CD14-positive monocyte (primary cell): ENCODE data around the gene MAML3. TPM values are rescaled to one million over a fixed set of nuclear protein-coding genes. Genes with fewer than 3 reads are reported as not detected.

Experiments
- DNase-seq, 3 donors: peaks; one replicate each; pipeline ENCODE4 v3.0.0-alpha.2; 2011 to 2022
- H2AFZ ChIP-seq: 2 replicates; pipeline ENCODE4 v1.6.0; 2012; ENCODE audit warnings: mild to moderate bottlenecking, low read depth, low read length, inconsistent platforms; ENCODE audit not compliant: insufficient read depth, poor library complexity, severe bottlenecking
- H3K27ac ChIP-seq, 2 donors: 1 replicate in 1 of 2; 2 replicates in 1 of 2; pipeline ENCODE4 v1.5.1; 2012 to 2013; ENCODE audit warnings: low read length in 2 of 2, control low read depth in 1 of 2, inconsistent platforms in 1 of 2, low read depth in 1 of 2, mild to moderate bottlenecking in 1 of 2
- H3K27me3 ChIP-seq, 2 donors: one replicate each; pipeline versions ENCODE4 v1.6.0 to v1.6.1; 2011 to 2013; ENCODE audit warnings: low read length in 2 of 2; ENCODE audit not compliant: control insufficient read depth in 2 of 2, insufficient read depth in 2 of 2
- H3K36me3 ChIP-seq, 2 donors: replicated peaks in 1 of 2; 1 replicate in 1 of 2; 2 replicates in 1 of 2; pipeline versions ENCODE4 v1.5.1 to v1.6.1; 2012 to 2013; ENCODE audit warnings: low read length in 2 of 2, control low read depth in 1 of 2, inconsistent platforms in 1 of 2, mild to moderate bottlenecking in 1 of 2; ENCODE audit not compliant: insufficient read depth in 2 of 2, control insufficient read depth in 1 of 2
- H3K4me1 ChIP-seq, 2 donors: 1 replicate in 1 of 2; 2 replicates in 1 of 2; pipeline versions ENCODE4 v1.5.1 to v1.6.1; 2012 to 2013; ENCODE audit warnings: low read length in 2 of 2, control low read depth in 1 of 2, inconsistent platforms in 1 of 2, mild to moderate bottlenecking in 1 of 2, moderate library complexity in 1 of 2; ENCODE audit not compliant: insufficient read depth in 2 of 2, control insufficient read depth in 1 of 2
- H3K4me2 ChIP-seq: replicated peaks from 2 replicates; pipeline ENCODE3; 2012; ENCODE audit warnings: low read length, moderate library complexity, mild to moderate bottlenecking; ENCODE audit not compliant: poor library complexity, severe bottlenecking; ENCODE audit errors: extremely low read depth
- H3K4me3 ChIP-seq, 3 experiments: fragments of 200-600 bp in 1 of 3; sonication (generic) in 1 of 3; replicated peaks in 1 of 3; 1 replicate in 2 of 3; 2 replicates in 1 of 3; pipeline ENCODE4 v1.5.1; 2011 to 2013; ENCODE audit warnings: low read length in 3 of 3, mild to moderate bottlenecking in 3 of 3, control low read depth in 2 of 3, low read depth in 2 of 3, inconsistent platforms in 1 of 3, moderate library complexity in 1 of 3
- H3K79me2 ChIP-seq: 2 replicates; pipeline ENCODE4 v1.6.0; 2012; ENCODE audit warnings: mild to moderate bottlenecking, control low read depth, inconsistent platforms, low read length, moderate library complexity; ENCODE audit not compliant: insufficient read depth
- H3K9ac ChIP-seq: 2 replicates; pipeline ENCODE4 v1.6.0; 2017; ENCODE audit warnings: low read length, mild to moderate bottlenecking; ENCODE audit not compliant: insufficient read depth, poor library complexity, severe bottlenecking
- H3K9me3 ChIP-seq, 2 donors: replicated peaks in 1 of 2; 1 replicate in 1 of 2; 2 replicates in 1 of 2; pipeline versions ENCODE4 v1.5.1 to v1.6.1; 2012 to 2013; ENCODE audit warnings: low read length in 2 of 2, control low read depth in 1 of 2; ENCODE audit not compliant: control insufficient read depth in 1 of 2, insufficient read depth in 1 of 2
- H4K20me1 ChIP-seq: 2 replicates; pipeline ENCODE4 v1.6.0; 2012; ENCODE audit warnings: mild to moderate bottlenecking, low read length, control low read depth, moderate library complexity; ENCODE audit not compliant: insufficient read depth
- H3K27ac Mint-ChIP-seq, 7 donors: one replicate each; pipeline ENCODE4 v1.8.0; 2020; ENCODE audit warnings: mild to moderate bottlenecking in 7 of 7, mixed read lengths in 7 of 7, moderate library complexity in 6 of 7, inconsistent platforms in 2 of 7
- H3K27me3 Mint-ChIP-seq, 3 donors: one replicate each; pipeline ENCODE4 v1.8.0; 2021 to 2022; ENCODE audit warnings: low read depth in 3 of 3, mild to moderate bottlenecking in 3 of 3, mixed read lengths in 3 of 3, moderate library complexity in 3 of 3, inconsistent platforms in 1 of 3
- H3K36me3 Mint-ChIP-seq, 2 donors: one replicate each; pipeline ENCODE4 v1.8.0; 2020; ENCODE audit warnings: mixed read lengths in 2 of 2, inconsistent platforms in 1 of 2, mild to moderate bottlenecking in 1 of 2
- H3K4me1 Mint-ChIP-seq: one replicate; pipeline ENCODE4 v1.8.0; 2020; ENCODE audit warnings: mild to moderate bottlenecking, mixed read lengths
- H3K4me3 Mint-ChIP-seq, 2 donors: one replicate each; pipeline ENCODE4 v1.8.0; 2020; ENCODE audit warnings: mild to moderate bottlenecking in 2 of 2, mixed read lengths in 2 of 2, moderate library complexity in 1 of 2
- H3K9me3 Mint-ChIP-seq, 7 donors: one replicate each; pipeline ENCODE4 v1.8.0; 2020 to 2022; ENCODE audit warnings: mixed read lengths in 7 of 7, mild to moderate bottlenecking in 6 of 7, moderate library complexity in 6 of 7, inconsistent platforms in 2 of 7
- WGBS: methylation state at CpG from one replicate; pipeline ENCODE4 v1.1.5; 2013; ENCODE audit warnings: missing lambda C conversion rate; ENCODE audit not compliant: insufficient coverage; 5-methylcytosine and 5-hydroxymethylcytosine counted together
- intact Hi-C, 2 donors: fragments of 100-400 bp; cut with micrococcal nuclease; formaldehyde crosslinking; loops; one replicate each; pipeline versions ENCODE4 v1.15.0 to v1.15.1; 2023
- polyA plus RNA-seq, 3 donors: library from polyadenylated mRNA; depleted of rRNA in 1 of 3; unstranded in 2 of 3; stranded (reverse) in 1 of 3; fragments of 300-500 nt in 2 of 3; fragments of >200 nt in 1 of 3; fragmentation: Illumina TruSeq in 2 of 3; gene quantifications; 1 replicate in 2 of 3; 2 replicates in 1 of 3; pipeline ENCODE4 v1.2.3, GENCODE V29; 2012 to 2021
- TF ChIP-seq, protein P1 (sequence below): fragments of 200-600 bp; IDR thresholded peaks from one replicate; pipeline ENCODE4 v1.8.0; 2022; ENCODE audit warnings: antibody characterized with exemption, mild to moderate bottlenecking

Gene MAML3
- polyA plus RNA-seq, 3 donors, result 1.5 to 6.5 (median 2.3) TPM

DNA sequence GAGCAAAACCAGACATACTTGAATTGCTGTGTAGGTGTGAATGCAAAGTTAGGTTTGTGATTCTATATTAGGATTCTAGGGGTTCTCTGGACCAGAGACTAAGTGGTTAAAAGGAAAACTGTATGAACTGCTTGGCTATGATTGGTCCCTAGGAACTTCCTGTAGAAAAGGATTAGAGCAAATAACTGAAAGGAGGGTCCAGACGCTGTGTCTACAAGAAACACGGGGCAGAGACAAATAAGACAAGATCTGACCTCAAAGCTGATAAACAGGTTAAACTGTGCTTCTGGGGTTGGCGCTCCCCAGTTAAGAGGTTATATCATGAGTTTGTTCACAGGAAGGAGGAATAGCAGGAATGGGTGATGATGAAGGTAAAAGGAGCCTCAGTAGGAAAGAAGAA lies 304.8 kb downstream of the MAML3 start:
- H3K27ac Mint-ChIP-seq, result no peak overlapping the region
- no peaks in the 10 kb centered on the region for H4K20me1 ChIP-seq
- TF ChIP-seq, protein P1, sequence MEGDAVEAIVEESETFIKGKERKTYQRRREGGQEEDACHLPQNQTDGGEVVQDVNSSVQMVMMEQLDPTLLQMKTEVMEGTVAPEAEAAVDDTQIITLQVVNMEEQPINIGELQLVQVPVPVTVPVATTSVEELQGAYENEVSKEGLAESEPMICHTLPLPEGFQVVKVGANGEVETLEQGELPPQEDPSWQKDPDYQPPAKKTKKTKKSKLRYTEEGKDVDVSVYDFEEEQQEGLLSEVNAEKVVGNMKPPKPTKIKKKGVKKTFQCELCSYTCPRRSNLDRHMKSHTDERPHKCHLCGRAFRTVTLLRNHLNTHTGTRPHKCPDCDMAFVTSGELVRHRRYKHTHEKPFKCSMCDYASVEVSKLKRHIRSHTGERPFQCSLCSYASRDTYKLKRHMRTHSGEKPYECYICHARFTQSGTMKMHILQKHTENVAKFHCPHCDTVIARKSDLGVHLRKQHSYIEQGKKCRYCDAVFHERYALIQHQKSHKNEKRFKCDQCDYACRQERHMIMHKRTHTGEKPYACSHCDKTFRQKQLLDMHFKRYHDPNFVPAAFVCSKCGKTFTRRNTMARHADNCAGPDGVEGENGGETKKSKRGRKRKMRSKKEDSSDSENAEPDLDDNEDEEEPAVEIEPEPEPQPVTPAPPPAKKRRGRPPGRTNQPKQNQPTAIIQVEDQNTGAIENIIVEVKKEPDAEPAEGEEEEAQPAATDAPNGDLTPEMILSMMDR, result no peak
- peaks cover 0 to 6% of the 10 kb centered on the region in 2 donors for H3K36me3 Mint-ChIP-seq
- no peaks in the 10 kb centered on the region for H3K79me2 ChIP-seq
- H3K4me1 ChIP-seq, result peaks cover 23 to 30% of the 10 kb centered on the region in 2 donors
- H3K9me3 Mint-ChIP-seq, result no peaks in the 10 kb centered on the region
- H3K27ac ChIP-seq, result no peak overlapping the region
- H3K9ac ChIP-seq, result no peak overlapping the region
- H3K4me2 ChIP-seq, result no peak overlapping the region
- intact Hi-C loops, result no loop called here
- no peaks in the 10 kb centered on the region for H3K9me3 ChIP-seq
- no peaks in the 10 kb centered on the region for H3K36me3 ChIP-seq
- no peaks in the 10 kb centered on the region for H3K27me3 ChIP-seq
- 87% methylated on average over 3 of the region's 3 CpGs for WGBS
- peaks cover 0 to 1% (median 0%) of the 10 kb centered on the region in 3 donors for H3K27me3 Mint-ChIP-seq
- H3K4me1 Mint-ChIP-seq, result peaks cover 33% of the 10 kb centered on the region
- no peak overlapping the region for H2AFZ ChIP-seq
- H3K4me3 Mint-ChIP-seq, result no peak overlapping the region
- no peak overlapping the region for H3K4me3 ChIP-seq
- DNase-seq, result no peak

DNA sequence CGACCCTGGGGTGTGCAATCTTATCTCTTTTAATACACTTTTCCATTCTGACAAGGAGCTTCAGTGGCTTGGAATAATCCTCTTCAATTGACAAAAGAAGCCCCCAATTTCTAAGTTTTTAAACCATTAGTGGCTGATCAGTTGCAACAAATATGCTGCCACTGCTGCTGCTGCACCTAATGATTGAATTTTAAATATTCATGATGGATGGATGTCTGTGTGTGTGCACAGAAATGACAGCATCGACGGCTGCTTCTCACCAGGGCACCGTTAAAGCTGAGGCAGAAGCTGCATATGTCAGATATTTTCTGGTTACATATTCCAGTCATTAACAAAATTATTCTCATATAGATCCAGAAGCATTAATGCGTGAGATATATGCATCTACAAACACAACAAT lies 306.0 kb downstream of the MAML3 start:
- 96% methylated on average over 4 of the region's 5 CpGs for WGBS
- no peak overlapping the region for H3K4me3 Mint-ChIP-seq
- H3K79me2 ChIP-seq, result no peaks in the 10 kb centered on the region
- no peak overlapping the region for H2AFZ ChIP-seq
- no peak overlapping the region for H3K9ac ChIP-seq
- no peak overlapping the region for H3K4me2 ChIP-seq
- H3K4me1 ChIP-seq, result peaks cover 35 to 41% of the 10 kb centered on the region in 2 donors
- H3K36me3 Mint-ChIP-seq, result peaks cover 0 to 6% of the 10 kb centered on the region in 2 donors
- TF ChIP-seq, protein P1, result no peak
- H3K9me3 ChIP-seq, result no peaks in the 10 kb centered on the region
- intact Hi-C loops, result no loop called here
- no peaks in the 10 kb centered on the region for H4K20me1 ChIP-seq
- no peaks in the 10 kb centered on the region for H3K36me3 ChIP-seq
- H3K27ac ChIP-seq, result no peak overlapping the region
- peaks cover 0 to 1% (median 0%) of the 10 kb centered on the region in 3 donors for H3K27me3 Mint-ChIP-seq
- no peaks in the 10 kb centered on the region for H3K9me3 Mint-ChIP-seq
- DNase-seq, result no peak
- peaks cover 42% of the 10 kb centered on the region for H3K4me1 Mint-ChIP-seq
- no peak overlapping the region for H3K4me3 ChIP-seq
- H3K27ac Mint-ChIP-seq, result no peak overlapping the region
- no peaks in the 10 kb centered on the region for H3K27me3 ChIP-seq
